PFSK-1 (cell line): Measurements from ENCODE around the gene ARHGAP19.

ENCODE experiments used
- FOXP2 ChIP-seq: optimal IDR thresholded peaks from 2 replicates; pipeline ENCODE3; 2011; ENCODE audit warnings: borderline replicate concordance, control low read depth, inconsistent platforms; ENCODE audit not compliant: insufficient read depth; ENCODE audit errors: extremely low read length, extremely low read depth
- POLR2AphosphoS5 ChIP-seq: IDR thresholded peaks from 2 replicates; pipeline ENCODE4 v1.6.1; 2012; ENCODE audit warnings: low read depth, mild to moderate bottlenecking, control low read depth, low read length, moderate library complexity
- SIN3A ChIP-seq: IDR thresholded peaks from 2 replicates; pipeline ENCODE4 v1.6.1; 2012; ENCODE audit warnings: mild to moderate bottlenecking, low read length, moderate library complexity, borderline replicate concordance; ENCODE audit not compliant: insufficient read depth
- TAF1 ChIP-seq: IDR thresholded peaks from 2 replicates; pipeline ENCODE4 v1.6.1; 2012; ENCODE audit warnings: low read length, control low read depth, borderline replicate concordance; ENCODE audit not compliant: insufficient read depth
- TF ChIP-seq, protein P1 (sequence below), 2 experiments: IDR thresholded peaks; 2 replicates each; pipeline versions ENCODE4 v1.6.1 to v1.8.0; 2011 to 2012; ENCODE audit warnings: low read depth in 2 of 2, low read length in 2 of 2, control low read depth in 1 of 2, inconsistent platforms in 1 of 2, mild to moderate bottlenecking in 1 of 2, moderate library complexity in 1 of 2; ENCODE audit not compliant: insufficient read depth in 1 of 2

The ARHGAP19 gene

DNA sequence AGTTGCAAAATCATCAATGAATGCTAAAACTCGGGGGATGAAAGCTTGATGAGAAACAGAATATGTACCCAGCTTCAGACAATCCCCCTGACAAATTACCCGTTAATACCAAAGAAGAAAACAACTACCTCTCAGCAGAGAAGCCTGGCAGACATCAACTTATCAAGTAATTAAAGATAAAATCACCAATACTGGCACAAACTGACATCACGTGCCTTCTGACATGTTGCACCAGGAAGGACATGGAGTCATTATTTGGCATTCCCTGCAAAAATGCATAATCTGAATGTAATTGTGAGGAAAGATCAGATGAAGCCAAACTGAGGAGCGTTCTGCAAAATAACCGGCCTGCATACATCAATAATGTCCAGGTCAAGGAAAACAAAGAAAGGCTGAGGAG is 114.4 kb downstream of the ARHGAP19 start:
- TF ChIP-seq FOXP2 (no peak), TAF1 (no peak), SIN3A (no peak), POLR2AphosphoS5 (no peak)
- TF ChIP-seq, protein P1, sequence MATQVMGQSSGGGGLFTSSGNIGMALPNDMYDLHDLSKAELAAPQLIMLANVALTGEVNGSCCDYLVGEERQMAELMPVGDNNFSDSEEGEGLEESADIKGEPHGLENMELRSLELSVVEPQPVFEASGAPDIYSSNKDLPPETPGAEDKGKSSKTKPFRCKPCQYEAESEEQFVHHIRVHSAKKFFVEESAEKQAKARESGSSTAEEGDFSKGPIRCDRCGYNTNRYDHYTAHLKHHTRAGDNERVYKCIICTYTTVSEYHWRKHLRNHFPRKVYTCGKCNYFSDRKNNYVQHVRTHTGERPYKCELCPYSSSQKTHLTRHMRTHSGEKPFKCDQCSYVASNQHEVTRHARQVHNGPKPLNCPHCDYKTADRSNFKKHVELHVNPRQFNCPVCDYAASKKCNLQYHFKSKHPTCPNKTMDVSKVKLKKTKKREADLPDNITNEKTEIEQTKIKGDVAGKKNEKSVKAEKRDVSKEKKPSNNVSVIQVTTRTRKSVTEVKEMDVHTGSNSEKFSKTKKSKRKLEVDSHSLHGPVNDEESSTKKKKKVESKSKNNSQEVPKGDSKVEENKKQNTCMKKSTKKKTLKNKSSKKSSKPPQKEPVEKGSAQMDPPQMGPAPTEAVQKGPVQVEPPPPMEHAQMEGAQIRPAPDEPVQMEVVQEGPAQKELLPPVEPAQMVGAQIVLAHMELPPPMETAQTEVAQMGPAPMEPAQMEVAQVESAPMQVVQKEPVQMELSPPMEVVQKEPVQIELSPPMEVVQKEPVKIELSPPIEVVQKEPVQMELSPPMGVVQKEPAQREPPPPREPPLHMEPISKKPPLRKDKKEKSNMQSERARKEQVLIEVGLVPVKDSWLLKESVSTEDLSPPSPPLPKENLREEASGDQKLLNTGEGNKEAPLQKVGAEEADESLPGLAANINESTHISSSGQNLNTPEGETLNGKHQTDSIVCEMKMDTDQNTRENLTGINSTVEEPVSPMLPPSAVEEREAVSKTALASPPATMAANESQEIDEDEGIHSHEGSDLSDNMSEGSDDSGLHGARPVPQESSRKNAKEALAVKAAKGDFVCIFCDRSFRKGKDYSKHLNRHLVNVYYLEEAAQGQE (IDR thresholded peaks at IDR 0.05; ENCODE audit: insufficient read depth in 1 of 2, low read depth in 2 of 2, low read length in 2 of 2) = no peak

DNA sequence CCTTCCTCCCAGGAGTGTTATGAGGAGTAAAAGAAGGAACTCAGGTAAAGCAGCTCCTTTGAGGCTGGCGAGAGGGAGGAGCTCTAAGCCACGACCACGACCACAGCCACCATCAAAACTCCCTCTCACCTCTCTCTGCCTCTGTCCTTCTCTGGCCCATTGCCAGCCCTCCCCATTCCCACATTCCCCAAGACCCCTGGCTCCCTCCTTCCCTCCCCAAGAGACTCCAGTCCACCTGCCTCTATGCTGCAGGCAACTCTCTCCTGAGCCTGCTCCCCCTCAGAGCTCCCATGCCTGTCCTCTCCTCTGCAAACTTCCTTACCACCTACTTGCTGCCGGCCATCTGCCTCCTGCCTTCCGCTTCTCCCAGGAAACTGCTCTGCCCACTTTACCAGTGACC is 116.2 kb downstream of the ARHGAP19 start:
- TF ChIP-seq SIN3A (no peak), POLR2AphosphoS5 (no peak)
- TF ChIP-seq, protein P1 (IDR thresholded peaks at IDR 0.05; ENCODE audit: insufficient read depth in 1 of 2, low read depth in 2 of 2, low read length in 2 of 2) = no peak

DNA sequence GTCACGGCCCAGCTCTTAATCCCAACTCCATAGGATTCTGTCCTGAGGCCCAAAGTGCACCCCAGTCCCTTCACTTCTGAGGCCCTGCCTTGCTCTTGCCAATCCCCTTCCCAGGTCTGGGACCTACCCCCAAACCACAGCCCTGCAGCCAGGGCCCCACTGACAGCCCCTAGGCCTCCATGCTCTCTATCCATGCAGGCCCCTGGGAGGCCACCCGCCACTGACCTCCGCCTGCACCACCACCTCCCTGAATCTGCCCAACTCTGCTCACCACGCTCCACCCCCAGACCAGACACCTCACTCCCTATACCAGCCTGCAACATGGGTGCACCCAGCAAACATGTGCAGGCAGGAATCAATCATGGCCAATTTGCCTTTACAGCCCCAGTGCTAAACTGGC is 116.9 kb downstream of the ARHGAP19 start:
- TF ChIP-seq POLR2AphosphoS5 = no peak
- no peak for TF ChIP-seq TAF1
- TF ChIP-seq, protein P1 (IDR thresholded peaks at IDR 0.05; ENCODE audit: insufficient read depth in 1 of 2, low read depth in 2 of 2, low read length in 2 of 2) = no peak
- no peak for TF ChIP-seq FOXP2

DNA sequence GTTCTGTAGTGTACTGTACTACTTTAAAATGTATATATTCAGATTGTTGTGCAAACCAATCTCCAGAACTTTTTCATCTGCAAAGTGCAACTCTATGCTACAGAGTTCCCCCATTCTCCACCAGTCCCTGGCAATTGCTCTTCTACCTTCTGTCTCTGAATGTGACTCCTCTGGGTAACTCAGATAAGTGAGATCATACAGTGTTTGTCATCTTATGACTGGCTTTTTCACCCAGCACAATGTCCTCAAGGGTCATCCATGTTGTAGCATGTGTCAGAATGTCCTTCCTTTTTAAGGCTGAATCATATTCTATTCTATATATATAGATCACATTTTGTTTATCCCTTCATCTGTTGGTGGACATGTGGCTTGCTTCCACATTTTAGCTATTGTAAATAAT is 117.5 kb downstream of the ARHGAP19 start:
- TF ChIP-seq TAF1 (no peak), SIN3A (no peak), FOXP2 (no peak), POLR2AphosphoS5 (no peak)
- TF ChIP-seq, protein P1 (IDR thresholded peaks at IDR 0.05; ENCODE audit: insufficient read depth in 1 of 2, low read depth in 2 of 2, low read length in 2 of 2) = no peak

DNA sequence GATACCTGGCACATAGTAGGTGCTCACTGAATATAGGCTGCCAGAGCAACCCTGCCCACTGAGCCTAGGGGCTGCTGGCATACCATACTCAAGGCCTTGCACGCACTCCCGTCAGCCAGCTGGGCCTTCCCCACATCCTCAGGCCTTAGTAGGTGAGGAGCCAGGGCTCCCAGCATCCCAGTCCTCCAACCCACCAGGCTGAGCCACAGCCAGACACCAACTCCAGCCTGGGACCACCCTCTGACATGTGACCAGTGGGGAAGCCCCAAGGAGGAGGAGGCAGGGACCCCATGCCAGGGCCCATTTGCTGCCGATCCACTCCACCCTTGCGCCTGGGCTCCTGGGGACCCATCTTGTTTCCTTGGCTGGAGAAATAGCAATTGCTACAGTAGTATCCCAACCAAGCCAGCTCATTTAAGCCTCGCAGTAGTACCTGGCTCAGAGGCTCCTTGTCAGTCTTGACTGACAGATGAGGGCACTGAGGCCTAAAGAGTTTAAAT is 118.1 kb downstream of the ARHGAP19 start:
- TF ChIP-seq SIN3A (no peak), POLR2AphosphoS5 (no peak), TAF1 (no peak), FOXP2 (no peak)
- TF ChIP-seq, protein P1 (IDR thresholded peaks at IDR 0.05; ENCODE audit: insufficient read depth in 1 of 2, low read depth in 2 of 2, low read length in 2 of 2) = no peak
